A673 (cell line): ENCODE data around the gene CFAP61. TPM values are rescaled to one million over a fixed set of nuclear protein-coding genes. Genes with fewer than 3 reads are reported as not detected.

Experiments used
- BruUV-seq: library from RNA; stranded (reverse); fragments of 400-500 nt; replicated peaks from 2 replicates; lab custom pipeline; 2021; lab: Mats Ljungman, UMichigan
- CTCF ChIA-PET: fragments of 300-600 bp; sonication (Branson Sonifier 250); formaldehyde crosslinking; loops from one replicate; lab custom pipeline; 2022; ENCODE audit warnings: antibody characterized with exemption; lab: Charles Lee
- POLR2A ChIA-PET: fragments of 300-600 bp; sonication (Branson Sonifier 250); formaldehyde crosslinking; loops from one replicate; lab custom pipeline; 2022; ENCODE audit warnings: antibody characterized with exemption; ENCODE audit not compliant: low non-redundant PET; lab: Charles Lee
- DNase-seq: peaks from one replicate; pipeline ENCODE4 v3.0.0-alpha.2; 2015; ENCODE audit warnings: low spot score
- H3K27ac ChIP-seq: fragments of 200-600 bp; sonication (generic); 2 replicates; pipeline ENCODE4 v1.5.1; 2016; ENCODE audit warnings: mixed run types, low read depth, mild to moderate bottlenecking, mixed read lengths, antibody characterized with exemption, low read length; ENCODE audit not compliant: poor library complexity, severe bottlenecking
- H3K27me3 ChIP-seq: fragments of 200-600 bp; sonication (generic); replicated peaks from 2 replicates; pipeline ENCODE4 v1.6.1; 2017; ENCODE audit warnings: mixed run types, low read depth, mild to moderate bottlenecking, mixed read lengths, antibody characterized with exemption, low read length; ENCODE audit not compliant: insufficient read depth, poor library complexity
- H3K36me3 ChIP-seq: fragments of 200-600 bp; sonication (generic); 2 replicates; pipeline ENCODE4 v1.6.1; 2016; ENCODE audit warnings: mixed run types, mild to moderate bottlenecking, mixed read lengths, antibody characterized with exemption, low read length; ENCODE audit not compliant: insufficient read depth, poor library complexity, severe bottlenecking
- H3K4me1 ChIP-seq: fragments of 200-600 bp; sonication (generic); 2 replicates; pipeline ENCODE4 v1.6.1; 2017; ENCODE audit warnings: mixed run types, mild to moderate bottlenecking, mixed read lengths, antibody characterized with exemption, low read length; ENCODE audit not compliant: insufficient read depth, poor library complexity, severe bottlenecking
- H3K4me3 ChIP-seq: fragments of 200-600 bp; sonication (generic); 2 replicates; pipeline ENCODE4 v1.5.1; 2016; ENCODE audit warnings: low read depth, mixed run types, mild to moderate bottlenecking, mixed read lengths, low read length; ENCODE audit not compliant: poor library complexity, severe bottlenecking
- H3K9me3 ChIP-seq: fragments of 200-600 bp; sonication (generic); 2 replicates; pipeline ENCODE4 v1.6.1; 2016; ENCODE audit warnings: mixed run types, low read depth, mild to moderate bottlenecking, mixed read lengths, antibody characterized with exemption, low read length; ENCODE audit not compliant: poor library complexity, severe bottlenecking
- CTCF ChIP-seq: fragments of 300-800, 200-600 bp; sonication (generic); conservative IDR thresholded peaks from 2 replicates; pipeline ENCODE4 v1.5.1; 2017; ENCODE audit warnings: low read depth, mild to moderate bottlenecking, antibody characterized with exemption, low read length, moderate library complexity, mixed read lengths
- EZH2 ChIP-seq: fragments of 200-600 bp; sonication (generic); IDR thresholded peaks from 2 replicates; pipeline ENCODE4 v1.6.1; 2017; ENCODE audit warnings: borderline replicate concordance, low read depth, mild to moderate bottlenecking, mixed read lengths, antibody characterized with exemption, low read length; ENCODE audit not compliant: poor library complexity, severe bottlenecking
- intact Hi-C: fragments of 100-400 bp; cut with micrococcal nuclease; formaldehyde crosslinking; loops from one replicate; pipeline ENCODE4 v1.10.0; 2022; ENCODE audit not compliant: unreplicated experiment
- total RNA-seq: library from RNA; stranded (reverse); gene quantifications from 2 replicates; pipeline ENCODE4 v1.2.3, GENCODE V29; 2021

Gene CFAP61
- total RNA-seq, 1 experiment from 2014 or later = not detected

- ChIA-PET POLR2A (no interaction called here), CTCF (no interaction called here)
- Histone ChIP-seq H3K27me3 (no peaks in the 10 kb centered on the region), H3K4me3 (no peak overlapping the region), H3K4me1 (no peaks in the 10 kb centered on the region), H3K9me3 (no peaks in the 10 kb centered on the region), H3K27ac (no peak overlapping the region), H3K36me3 (no peaks in the 10 kb centered on the region)
- no peak for TF ChIP-seq CTCF
- no peak for TF ChIP-seq EZH2
- BruUV-seq = no TSS peak
- intact Hi-C loops = no loop called here
- no peak for DNase-seq
Measured at GRCh38 chr20:20211988-20212518, 159.7 kb downstream of the CFAP61 start.

GRCh38 chr20:20212675-20213096, 160.4 kb downstream of the CFAP61 start:
- no peak for DNase-seq

GRCh38 chr20:20213526-20214121, 161.3 kb downstream of the CFAP61 start:
- no TSS peak for BruUV-seq
- H3K27ac ChIP-seq = no peak overlapping the region
- H3K9me3 ChIP-seq = no peaks in the 10 kb centered on the region
- H3K27me3 ChIP-seq = no peaks in the 10 kb centered on the region
- TF ChIP-seq EZH2 = no peak
- no peak for TF ChIP-seq CTCF
- CTCF ChIA-PET = no interaction called here
- intact Hi-C loops = no loop called here
- DNase-seq = no peak
- no peaks in the 10 kb centered on the region for H3K36me3 ChIP-seq
- H3K4me1 ChIP-seq = no peaks in the 10 kb centered on the region
- H3K4me3 ChIP-seq = no peak overlapping the region
- POLR2A ChIA-PET = no interaction called here

More at GRCh38 chr20:20212675-20213096, 160.4 kb downstream of the CFAP61 start:
- H3K36me3 ChIP-seq = no peaks in the 10 kb centered on the region
- no peak overlapping the region for H3K4me3 ChIP-seq
- H3K27me3 ChIP-seq = no peaks in the 10 kb centered on the region
- TF ChIP-seq CTCF (no peak), EZH2 (no peak)
- ChIA-PET CTCF (no interaction called here), POLR2A (no interaction called here)
- intact Hi-C loops = no loop called here
- no peaks in the 10 kb centered on the region for H3K9me3 ChIP-seq
- no peaks in the 10 kb centered on the region for H3K4me1 ChIP-seq
- H3K27ac ChIP-seq = no peak overlapping the region
- BruUV-seq = no TSS peak
